Kidney glomerular epithelial cell (primary cell): ENCODE data around the gene LRRC1.
"Not testable (repeated sequence)": the region's sequence is repeated elsewhere in the genome, so short reads cannot be mapped to it uniquely, and the experiment has no call there.

Source experiments
- DNase-seq: peaks from one replicate; lab custom pipeline; 2025; lab: John Stamatoyannopoulos, UW

Gene LRRC1

GRCh38 chr6:53794720-53795339 is at the start of gene LRRC1:
Gene LRRC1, plus strand, starts transcription at chr6:53795005. Its CDS starts 252 bp downstream, at chr6:53795257.
- DNase-seq: peak; percentile 73

GRCh38 chr6:53746442-53747103 is 48.2 kb upstream of the LRRC1 start:
- DNase-seq: no peak

GRCh38 chr6:53750052-53750650 is 44.7 kb upstream of the LRRC1 start:
- DNase-seq: no peak

DNA sequence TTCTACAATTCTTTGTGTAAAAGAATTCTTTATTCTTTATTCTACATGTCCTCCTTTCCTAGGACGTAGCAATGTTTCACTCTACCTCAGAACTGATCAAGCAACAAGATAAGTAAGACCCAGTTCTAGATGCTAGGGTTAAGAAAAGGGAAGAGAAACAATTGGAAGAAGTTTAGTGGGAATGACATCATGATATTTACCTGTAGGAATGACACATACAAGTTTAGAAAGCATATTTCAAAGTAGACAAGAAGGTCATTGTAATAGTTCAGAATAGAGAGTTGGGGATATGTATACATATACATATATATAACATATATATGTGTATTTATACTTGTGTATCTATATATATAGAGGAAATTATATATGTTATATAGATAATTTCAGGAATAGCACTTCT is 43.4 kb upstream of the LRRC1 start:
- no peak for DNase-seq

DNA sequence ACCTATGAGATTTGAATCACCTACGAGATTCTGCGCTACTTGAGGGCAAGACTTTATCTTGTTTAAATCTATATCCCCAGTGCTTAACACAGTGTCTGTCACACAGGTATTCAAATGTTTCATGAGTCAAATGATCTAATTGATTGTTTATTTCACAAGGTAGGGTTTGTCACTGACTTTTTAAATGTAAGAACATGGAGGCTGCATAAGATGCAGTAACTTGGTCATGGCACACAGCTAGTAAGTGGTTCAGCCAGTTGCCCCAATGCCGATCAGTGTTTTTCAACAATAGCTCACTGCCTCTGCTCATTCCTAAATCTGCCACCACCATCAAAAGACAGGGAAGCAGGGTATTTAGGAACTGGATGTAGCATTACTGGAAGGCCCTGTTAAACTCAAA is 42.4 kb upstream of the LRRC1 start:
- DNase-seq: no peak

DNA sequence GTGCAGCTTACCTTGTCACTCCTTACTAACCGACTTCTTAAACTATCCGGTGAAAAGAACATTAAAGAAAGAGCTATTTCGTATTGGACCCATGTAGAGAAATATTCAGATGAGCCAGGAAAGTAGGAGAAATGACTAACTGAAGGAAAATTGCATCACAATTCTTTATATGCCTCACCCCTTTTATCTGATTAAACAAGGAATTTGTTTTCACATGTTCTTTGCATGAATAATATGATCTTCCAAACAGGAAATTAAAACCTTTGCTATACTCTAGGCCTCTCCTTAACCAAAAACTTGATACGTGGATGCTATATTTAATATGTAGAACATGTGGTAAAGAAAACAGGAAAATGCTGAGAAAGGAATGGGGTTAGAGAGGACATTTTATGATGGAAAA is 41.9 kb upstream of the LRRC1 start:
- no peak for DNase-seq

DNA sequence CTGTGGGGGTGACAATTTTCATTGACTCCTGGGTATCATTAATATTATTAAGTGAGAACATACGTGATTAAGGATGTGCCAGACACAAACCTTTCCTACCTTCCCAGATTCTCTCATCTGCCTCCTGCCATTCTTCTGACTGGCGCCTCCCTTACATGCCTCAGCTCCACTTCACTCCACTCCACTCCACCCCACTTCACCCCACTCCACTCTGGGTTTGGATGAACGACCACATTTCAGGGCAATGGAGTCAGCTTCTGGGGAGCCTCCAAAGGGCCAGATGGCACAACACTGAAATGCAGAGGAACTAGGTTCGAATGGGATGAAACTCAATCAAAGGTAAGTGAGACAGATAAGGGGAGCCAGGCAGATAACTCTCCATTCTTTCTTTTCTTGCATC is 40.5 kb upstream of the LRRC1 start:
- no peak for DNase-seq

- no peak for DNase-seq
These were observed 38.4 kb upstream of the LRRC1 start for GRCh38 chr6:53756396-53756795.

DNA sequence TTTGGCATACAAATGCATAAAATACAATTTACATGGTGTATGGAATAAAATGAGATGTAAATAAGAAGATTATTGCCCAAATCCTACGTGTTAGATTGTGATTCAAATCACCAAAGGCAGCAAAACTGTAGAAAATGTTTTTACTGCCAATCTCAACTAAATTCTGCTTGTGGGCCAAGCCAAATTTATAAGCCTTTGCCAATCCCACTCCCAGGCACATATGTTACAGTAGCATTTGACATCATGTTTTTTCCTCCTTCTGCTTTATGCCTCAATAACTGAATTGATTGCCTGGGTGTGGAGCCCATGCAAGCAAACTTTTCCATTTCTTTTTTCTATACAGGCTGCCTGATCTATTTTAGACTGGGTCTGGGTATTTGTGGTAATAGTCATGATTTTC is 36.3 kb upstream of the LRRC1 start:
- no peak for DNase-seq

DNA sequence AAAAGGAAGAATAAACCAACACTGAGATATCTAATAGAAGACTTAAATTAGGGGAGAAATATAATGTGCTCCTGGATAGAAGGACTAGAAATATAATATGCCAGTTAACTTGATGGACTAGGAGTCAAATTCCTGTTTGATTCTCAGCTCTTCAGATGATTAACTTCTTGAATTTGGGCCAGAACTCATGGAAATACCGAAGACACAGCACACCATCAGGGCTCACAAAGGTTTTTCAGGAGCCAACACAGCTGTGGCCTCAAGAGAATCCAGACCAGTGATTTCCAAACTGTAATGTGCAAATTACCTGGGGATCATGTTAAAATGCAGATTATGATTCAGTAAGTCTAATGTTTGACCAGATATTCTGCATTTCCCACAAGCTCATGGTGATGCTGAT is 33.8 kb upstream of the LRRC1 start:
- DNase-seq: peak; percentile 36

DNA sequence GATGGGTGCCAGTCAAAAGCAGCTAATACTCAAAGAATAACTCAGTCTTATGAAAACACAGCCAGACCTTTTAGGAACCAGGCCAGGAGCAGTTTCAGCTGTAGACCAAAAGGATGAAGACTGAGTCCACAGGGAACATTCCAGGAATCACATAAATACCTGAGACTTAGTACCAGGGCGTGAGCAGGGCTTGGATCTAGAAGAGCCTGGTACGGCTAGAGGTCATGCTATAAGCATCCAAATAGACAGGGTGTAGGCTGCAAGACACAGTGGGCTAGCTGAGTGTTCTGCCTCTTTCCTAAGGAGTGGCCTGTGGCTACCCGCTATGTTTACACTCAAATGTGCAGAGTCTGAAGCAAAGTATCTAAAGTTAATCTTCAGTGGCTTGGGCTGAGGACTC is 29.5 kb upstream of the LRRC1 start:
- DNase-seq: peak; percentile 44

DNA sequence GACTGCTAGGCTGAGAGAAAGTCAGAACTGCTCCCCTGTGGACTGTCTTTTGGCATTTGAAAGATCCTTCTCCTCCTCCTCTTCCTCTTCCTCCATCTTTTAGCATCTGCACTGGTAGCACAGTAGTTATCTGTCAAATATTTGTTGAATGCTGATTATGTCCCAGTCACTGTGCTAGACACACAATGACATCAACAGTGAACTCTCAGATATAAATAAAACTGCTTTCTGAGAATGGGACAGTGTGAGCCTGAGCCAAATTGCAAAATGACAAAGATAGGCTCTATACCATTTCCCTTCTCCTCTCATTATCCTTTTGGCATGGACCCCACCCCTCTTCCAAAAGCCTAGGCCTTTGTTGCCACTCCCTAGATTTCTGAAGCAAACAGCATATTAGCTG is 27.9 kb upstream of the LRRC1 start:
- no peak for DNase-seq

- DNase-seq: no peak
These were observed 26.9 kb upstream of the LRRC1 start for GRCh38 chr6:53767941-53768340.

DNA sequence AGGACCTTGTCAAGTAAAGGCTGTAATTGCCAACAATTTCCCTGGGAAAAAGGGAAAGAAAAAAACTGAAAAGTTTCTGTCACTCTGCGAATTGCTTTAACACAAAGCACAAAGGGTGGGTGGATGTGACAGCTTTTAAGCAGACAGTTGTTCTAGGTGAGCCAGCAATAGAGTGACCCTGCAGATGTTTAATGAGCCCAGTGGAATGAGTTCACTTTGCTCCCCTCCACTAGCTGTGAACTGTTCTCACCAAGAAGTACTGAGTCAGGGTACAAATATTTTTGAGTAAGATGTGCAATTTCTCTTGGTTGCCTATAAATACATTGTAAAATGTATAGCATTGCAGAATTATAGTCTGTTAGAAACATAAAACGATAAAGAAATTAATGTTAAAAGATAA is 26.2 kb upstream of the LRRC1 start:
- no peak for DNase-seq

GRCh38 chr6:53770780-53771249 is 24.0 kb upstream of the LRRC1 start:
- no peak for DNase-seq

- DNase-seq: no peak
These were observed 22.8 kb upstream of the LRRC1 start for GRCh38 chr6:53771785-53772624.

DNA sequence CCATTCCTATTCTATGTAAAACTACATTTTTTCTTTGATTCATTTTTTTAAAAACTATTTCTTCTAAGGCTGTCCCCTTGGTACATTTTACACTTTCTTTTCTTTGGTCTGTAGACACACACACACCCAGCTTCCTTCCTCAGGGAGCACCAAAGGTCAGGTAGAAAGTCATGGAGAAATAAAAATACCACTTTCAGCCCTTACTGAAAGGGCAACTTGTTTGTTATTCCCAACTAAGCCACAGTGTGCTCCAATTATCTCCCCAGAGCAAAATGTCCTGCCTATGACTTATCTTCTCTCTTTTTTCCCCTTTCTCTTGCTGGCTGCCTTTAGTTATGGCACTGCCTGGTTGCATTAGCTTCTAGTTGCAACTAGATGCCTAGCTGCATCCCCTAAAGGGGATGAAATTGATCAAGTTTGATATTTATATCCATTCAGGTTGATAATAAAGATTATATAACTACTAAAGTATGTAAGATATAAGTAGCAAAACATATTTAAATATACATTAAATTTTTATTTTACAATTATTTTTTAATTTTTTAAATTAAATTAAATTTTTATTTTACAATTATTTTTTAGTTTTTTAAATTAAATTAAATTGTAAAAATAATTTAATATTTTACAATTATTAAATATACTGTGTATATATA is 21.6 kb upstream of the LRRC1 start:
- no peak for DNase-seq

- DNase-seq: not testable (repeated sequence)
These were observed 18.7 kb upstream of the LRRC1 start for GRCh38 chr6:53776152-53776551.

- DNase-seq: peak; percentile 11
These were observed 9.8 kb upstream of the LRRC1 start for GRCh38 chr6:53784991-53785390.

GRCh38 chr6:53786832-53787231 is 8.0 kb upstream of the LRRC1 start:
- no peak for DNase-seq

DNA sequence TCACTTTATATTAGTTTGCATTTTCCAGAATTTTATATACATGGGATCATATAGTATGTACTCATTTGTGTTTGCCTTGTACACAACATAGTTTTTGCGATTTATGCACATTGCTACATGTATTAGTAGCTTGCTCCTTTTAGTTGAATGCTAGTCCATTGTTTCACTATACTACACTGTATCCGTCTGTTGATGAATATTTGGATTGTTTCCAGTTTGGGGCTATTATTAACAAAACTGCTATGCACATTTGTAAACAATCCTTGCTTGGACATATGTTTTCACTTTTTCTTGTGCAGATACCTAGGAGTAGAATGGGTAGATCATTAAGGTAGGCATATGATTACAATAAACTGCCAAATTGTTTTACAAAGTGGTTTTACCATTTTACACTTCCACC is 3.9 kb upstream of the LRRC1 start:
- DNase-seq: no peak

GRCh38 chr6:53792016-53792415 is 2.8 kb upstream of the LRRC1 start:
- no peak for DNase-seq
